ENCODE measurements around the gene LSAMP.

DNA sequence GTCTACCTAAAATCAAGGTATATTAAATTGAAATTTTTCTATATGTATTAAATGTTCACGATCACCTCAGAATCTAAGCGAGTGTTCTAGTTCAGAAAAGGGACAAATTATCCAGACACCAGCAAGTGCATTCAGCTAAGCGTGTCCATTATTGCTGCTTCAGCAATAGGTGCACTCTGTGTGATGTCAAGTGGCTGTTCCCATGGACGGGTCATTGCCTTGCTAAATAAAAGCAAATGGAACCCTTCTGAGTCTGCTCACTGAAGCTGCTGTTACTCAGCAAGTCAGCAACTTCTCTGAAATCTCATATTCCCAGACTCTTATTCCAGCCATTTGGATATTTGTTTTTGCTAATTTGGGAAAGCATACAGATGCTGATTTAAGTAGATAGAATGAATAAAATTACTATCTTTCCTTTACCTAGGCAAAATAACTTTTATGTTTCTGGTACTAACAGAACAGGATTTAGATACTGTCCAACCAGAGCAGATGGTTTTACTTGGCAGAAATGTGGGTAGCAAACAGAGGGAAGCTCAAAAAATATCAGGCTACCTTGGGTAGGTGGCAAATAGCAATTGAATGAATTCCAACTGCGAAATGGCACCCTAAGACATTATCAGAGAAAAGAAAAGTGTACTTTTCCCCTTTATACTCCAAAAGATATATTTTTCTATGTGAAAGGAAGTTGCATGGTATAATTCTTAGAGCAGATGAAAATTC, 415.0 kb downstream of the LSAMP start:
- TF ChIP-seq, protein P1, sequence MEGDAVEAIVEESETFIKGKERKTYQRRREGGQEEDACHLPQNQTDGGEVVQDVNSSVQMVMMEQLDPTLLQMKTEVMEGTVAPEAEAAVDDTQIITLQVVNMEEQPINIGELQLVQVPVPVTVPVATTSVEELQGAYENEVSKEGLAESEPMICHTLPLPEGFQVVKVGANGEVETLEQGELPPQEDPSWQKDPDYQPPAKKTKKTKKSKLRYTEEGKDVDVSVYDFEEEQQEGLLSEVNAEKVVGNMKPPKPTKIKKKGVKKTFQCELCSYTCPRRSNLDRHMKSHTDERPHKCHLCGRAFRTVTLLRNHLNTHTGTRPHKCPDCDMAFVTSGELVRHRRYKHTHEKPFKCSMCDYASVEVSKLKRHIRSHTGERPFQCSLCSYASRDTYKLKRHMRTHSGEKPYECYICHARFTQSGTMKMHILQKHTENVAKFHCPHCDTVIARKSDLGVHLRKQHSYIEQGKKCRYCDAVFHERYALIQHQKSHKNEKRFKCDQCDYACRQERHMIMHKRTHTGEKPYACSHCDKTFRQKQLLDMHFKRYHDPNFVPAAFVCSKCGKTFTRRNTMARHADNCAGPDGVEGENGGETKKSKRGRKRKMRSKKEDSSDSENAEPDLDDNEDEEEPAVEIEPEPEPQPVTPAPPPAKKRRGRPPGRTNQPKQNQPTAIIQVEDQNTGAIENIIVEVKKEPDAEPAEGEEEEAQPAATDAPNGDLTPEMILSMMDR (conservative IDR thresholded peaks at IDR 0.05; ENCODE audit: low read depth, low read length) = no peak
- TF ChIP-seq EZH2phosphoT487 (IDR thresholded peaks at IDR 0.05; ENCODE audit: borderline replicate concordance, low read length) (no peak), EZH2 (IDR thresholded peaks at IDR 0.05; ENCODE audit: low read length, unreplicated experiment) (no peak)

All from PC-3 (cell line).